GM08714 (cell line): Measurements from ENCODE around the gene C1orf105.
"Not testable (repeated sequence)": the region's sequence is repeated elsewhere in the genome, so short reads cannot be mapped to it uniquely, and the experiment has no call there.

ENCODE experiments used
- H3K4me3 ChIP-seq: fragments of 200-500 bp; sonication (Bioruptor generic); 2 replicates; pipeline ENCODE4 v1.5.1; 2014; ENCODE audit warnings: mild to moderate bottlenecking, low read length, inconsistent platforms
- ZNF274 ChIP-seq: IDR thresholded peaks from 2 replicates; pipeline ENCODE4 v1.6.1; 2012; ENCODE audit warnings: mild to moderate bottlenecking, low read depth, low read length

The C1orf105 gene

GRCh38 chr1:172489847-172490246 is 69.4 kb downstream of the C1orf105 start:
- TF ChIP-seq ZNF274, result no peak

GRCh38 chr1:172492421-172492820 is 71.9 kb downstream of the C1orf105 start:
- no peak overlapping the region for H3K4me3 ChIP-seq
- no peak for TF ChIP-seq ZNF274

More at GRCh38 chr1:172489847-172490246, 69.4 kb downstream of the C1orf105 start:
- H3K4me3 ChIP-seq, result no peak overlapping the region

DNA sequence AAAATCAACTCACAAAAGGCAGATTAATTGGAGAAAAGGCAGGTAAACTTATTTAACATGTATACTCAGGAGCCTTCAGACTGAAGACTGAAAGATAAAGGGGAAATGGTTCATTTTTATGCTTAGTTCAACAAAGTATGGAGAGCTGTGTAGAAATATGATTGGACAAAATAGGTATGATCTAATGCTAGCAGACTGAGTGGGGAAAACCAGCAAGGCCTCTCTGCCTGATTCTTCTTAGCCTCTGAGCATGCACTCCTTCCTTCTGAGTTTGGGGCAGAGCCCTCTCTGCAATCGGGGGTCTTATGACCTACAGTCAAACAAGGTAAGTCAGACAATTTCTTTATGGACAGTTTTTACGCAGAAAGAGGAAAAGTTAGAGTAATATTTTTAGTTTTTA is 73.7 kb downstream of the C1orf105 start:
- no peak overlapping the region for H3K4me3 ChIP-seq
- no peak for TF ChIP-seq ZNF274

- not testable (repeated sequence) for H3K4me3 ChIP-seq
Measured at GRCh38 chr1:172496127-172496526, 75.6 kb downstream of the C1orf105 start.

- H3K4me3 ChIP-seq, result no peak overlapping the region
- TF ChIP-seq ZNF274, result no peak
Measured at GRCh38 chr1:172496678-172497077, 76.2 kb downstream of the C1orf105 start.

- H3K4me3 ChIP-seq, result no peak overlapping the region
- no peak for TF ChIP-seq ZNF274
Measured at GRCh38 chr1:172497230-172497629, 76.7 kb downstream of the C1orf105 start.

GRCh38 chr1:172498857-172499256 is 78.4 kb downstream of the C1orf105 start:
- no peak overlapping the region for H3K4me3 ChIP-seq
- no peak for TF ChIP-seq ZNF274

DNA sequence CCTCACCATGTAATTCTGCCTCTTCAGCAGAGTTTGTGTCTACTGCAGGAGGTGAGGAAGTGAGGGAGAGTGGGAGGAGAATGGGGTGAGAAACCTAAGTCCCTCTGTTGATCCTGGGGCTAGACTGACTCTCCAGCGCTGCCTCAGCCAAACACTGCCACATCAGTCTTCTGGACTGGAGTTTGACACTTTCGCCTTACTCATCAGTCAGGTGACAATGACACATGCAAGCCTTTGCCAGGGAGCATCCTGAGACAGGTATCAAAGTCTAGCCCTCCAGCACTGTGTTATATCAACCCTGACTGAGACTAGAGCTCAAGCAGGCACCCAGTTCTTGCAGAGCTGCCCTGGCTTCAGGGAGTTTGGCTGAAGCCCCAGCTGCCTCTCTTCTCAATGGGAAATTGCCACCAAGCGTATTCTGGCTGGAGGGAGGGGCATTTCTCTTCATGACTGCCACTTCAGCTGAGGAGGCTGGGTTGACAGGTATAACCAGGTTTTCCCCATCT is 79.2 kb downstream of the C1orf105 start:
- no peak overlapping the region for H3K4me3 ChIP-seq
- no peak for TF ChIP-seq ZNF274

GRCh38 chr1:172500207-172500606 is 79.7 kb downstream of the C1orf105 start:
- H3K4me3 ChIP-seq, result no peak overlapping the region
- TF ChIP-seq ZNF274, result no peak

GRCh38 chr1:172507741-172508140 is 87.3 kb downstream of the C1orf105 start:
- no peak for TF ChIP-seq ZNF274

GRCh38 chr1:172510479-172510878 is 90.0 kb downstream of the C1orf105 start:
- TF ChIP-seq ZNF274, result no peak

More at GRCh38 chr1:172507741-172508140, 87.3 kb downstream of the C1orf105 start:
- no peak overlapping the region for H3K4me3 ChIP-seq

GRCh38 chr1:172512591-172512990 is 92.1 kb downstream of the C1orf105 start:
- no peak for TF ChIP-seq ZNF274
- H3K4me3 ChIP-seq, result no peak overlapping the region

More at GRCh38 chr1:172510479-172510878, 90.0 kb downstream of the C1orf105 start:
- H3K4me3 ChIP-seq, result no peak overlapping the region

GRCh38 chr1:172513479-172513878 is 93.0 kb downstream of the C1orf105 start:
- H3K4me3 ChIP-seq, result no peak overlapping the region
- no peak for TF ChIP-seq ZNF274

DNA sequence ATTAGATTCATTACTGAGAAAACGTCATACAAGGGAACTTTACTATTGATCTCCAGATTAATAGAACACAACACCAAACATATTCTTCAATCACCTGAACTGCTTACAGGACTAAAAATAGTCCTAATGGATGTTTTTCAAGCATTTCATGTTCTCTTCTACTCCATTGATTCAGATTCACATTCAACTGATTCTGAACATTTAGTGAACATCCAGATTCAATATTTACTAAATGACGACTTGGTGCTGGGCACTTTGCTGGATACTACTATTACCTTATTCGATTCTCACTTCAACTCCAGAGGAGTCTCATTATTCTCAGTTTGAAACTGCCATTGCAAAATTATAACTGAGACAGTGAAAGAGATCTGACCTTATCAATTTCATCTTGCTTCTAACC is 93.6 kb downstream of the C1orf105 start:
- TF ChIP-seq ZNF274, result no peak
- H3K4me3 ChIP-seq, result no peak overlapping the region

- no peak for TF ChIP-seq ZNF274
- no peak overlapping the region for H3K4me3 ChIP-seq
Measured at GRCh38 chr1:172515436-172515835, 95.0 kb downstream of the C1orf105 start.

- no peak for TF ChIP-seq ZNF274
- H3K4me3 ChIP-seq, result no peak overlapping the region
Measured at GRCh38 chr1:172515927-172516326, 95.4 kb downstream of the C1orf105 start.
